H54 (cell line): ENCODE measurements around the gene WWOX.
"Not testable (repeated sequence)": the region's sequence is repeated elsewhere in the genome, so short reads cannot be mapped to it uniquely, and the experiment has no call there.

Source experiments
- DNase-seq: peaks from one replicate; pipeline ENCODE4 v3.0.0; 2011; ENCODE audit warnings: low spot score, mixed read lengths; ENCODE audit not compliant: insufficient read length
- FAIRE-seq: peaks from 3 replicates; lab custom pipeline; 2011; peaks lifted over from hg19 to GRCh38; lab: Jason Lieb, UNC
- POLR2A ChIP-seq: IDR thresholded peaks from 2 replicates; pipeline ENCODE4 v1.6.1; 2011; ENCODE audit warnings: low read depth, mild to moderate bottlenecking, low read length

The WWOX gene

GRCh38 chr16:78503602-78504001 lies 404.1 kb downstream of the WWOX start:
- DNase-seq (peak; percentile 14), FAIRE-seq (no peak)
- TF ChIP-seq POLR2A, result no peak

GRCh38 chr16:78504401-78504851 lies 405.0 kb downstream of the WWOX start:
- FAIRE-seq (no peak), DNase-seq (no peak)
- TF ChIP-seq POLR2A, result no peak

GRCh38 chr16:78505036-78505435 lies 405.6 kb downstream of the WWOX start:
- TF ChIP-seq POLR2A, result no peak
- no peak for FAIRE-seq
- no peak for DNase-seq

GRCh38 chr16:78505544-78506366 lies 406.3 kb downstream of the WWOX start:
- DNase-seq (no peak), FAIRE-seq (no peak)
- TF ChIP-seq POLR2A, result no peak

GRCh38 chr16:78506367-78507193 lies 407.1 kb downstream of the WWOX start:
- DNase-seq, result no peak
- no peak for FAIRE-seq
- no peak for TF ChIP-seq POLR2A

- FAIRE-seq (no peak), DNase-seq (no peak)
- no peak for TF ChIP-seq POLR2A
These were observed 408.1 kb downstream of the WWOX start for GRCh38 chr16:78507576-78507975.

- FAIRE-seq, result no peak
- DNase-seq, result no peak
- no peak for TF ChIP-seq POLR2A
These were observed 410.5 kb downstream of the WWOX start for GRCh38 chr16:78509965-78510364.

- FAIRE-seq, result no peak
- TF ChIP-seq POLR2A, result no peak
- DNase-seq, result no peak
These were observed 411.0 kb downstream of the WWOX start for GRCh38 chr16:78510496-78510895.

- no peak for FAIRE-seq
- no peak for DNase-seq
- no peak for TF ChIP-seq POLR2A
These were observed 414.4 kb downstream of the WWOX start for GRCh38 chr16:78513838-78514237.

GRCh38 chr16:78514888-78515287 lies 415.4 kb downstream of the WWOX start:
- not testable (repeated sequence) for FAIRE-seq, DNase-seq

GRCh38 chr16:78515421-78515820 lies 416.0 kb downstream of the WWOX start:
- no peak for TF ChIP-seq POLR2A
- no peak for DNase-seq
- no peak for FAIRE-seq

GRCh38 chr16:78516006-78516736 lies 416.7 kb downstream of the WWOX start:
- no peak for FAIRE-seq
- DNase-seq, result no peak
- TF ChIP-seq POLR2A, result no peak

GRCh38 chr16:78519896-78520295 lies 420.4 kb downstream of the WWOX start:
- no peak for TF ChIP-seq POLR2A
- DNase-seq (no peak), FAIRE-seq (no peak)

GRCh38 chr16:78520470-78520869 lies 421.0 kb downstream of the WWOX start:
- no peak for DNase-seq
- no peak for FAIRE-seq
- TF ChIP-seq POLR2A, result no peak

GRCh38 chr16:78522327-78522726 lies 422.9 kb downstream of the WWOX start:
- DNase-seq (no peak), FAIRE-seq (no peak)
- TF ChIP-seq POLR2A, result no peak
